ENCODE measurements around the gene ACAP1.

GRCh38 chr17:7292729-7293128, 43.6 kb upstream of the ACAP1 start:
- TF ChIP-seq TSHZ2 (CRISPR knock-in tag; IDR thresholded peaks at IDR 0.05) = no peak
- TF ChIP-seq ZC3H10 (CRISPR knock-in tag; IDR thresholded peaks at IDR 0.05) = no peak
- no peak for TF ChIP-seq BACH2 (CRISPR knock-in tag; IDR thresholded peaks at IDR 0.05; ENCODE audit: borderline replicate concordance)
- TF ChIP-seq ARNTL (CRISPR knock-in tag; IDR thresholded peaks at IDR 0.05; ENCODE audit: borderline replicate concordance, low read depth) = no peak
- TF ChIP-seq ESRRG (CRISPR knock-in tag; IDR thresholded peaks at IDR 0.05) = no peak
- TF ChIP-seq PATZ1 (CRISPR knock-in tag; IDR thresholded peaks at IDR 0.05; ENCODE audit: borderline replicate concordance) = no peak
- no peak for TF ChIP-seq TOX (CRISPR knock-in tag; IDR thresholded peaks at IDR 0.05; ENCODE audit: borderline replicate concordance)
- TF ChIP-seq PPARA (CRISPR knock-in tag; IDR thresholded peaks at IDR 0.05; ENCODE audit: borderline replicate concordance) = no peak
- TF ChIP-seq ISL1 (CRISPR knock-in tag; IDR thresholded peaks at IDR 0.05) = no peak

Data from SK-N-SH treated with all-trans-retinoic acid at 6 μM for 48 hours (cell line).